ENCODE results near the gene AURKB.

GRCh38 chr17:8256291-8256690 lies 45.9 kb upstream of the AURKB start:
- no peak for TF ChIP-seq CTCF (IDR thresholded peaks at IDR 0.05)
- TF ChIP-seq EZH2 (IDR thresholded peaks at IDR 0.05; ENCODE audit: borderline replicate concordance, insufficient read depth, low read depth, low read length, poor library complexity, severe bottlenecking) = no peak

Measured in B cell (primary cell).